DMS153 (cell line): ENCODE data around the gene OSGIN1.

Experiments used
- DNase-seq: peaks from one replicate; lab custom pipeline; 2025; lab: John Stamatoyannopoulos, UW

Gene OSGIN1, protein sequence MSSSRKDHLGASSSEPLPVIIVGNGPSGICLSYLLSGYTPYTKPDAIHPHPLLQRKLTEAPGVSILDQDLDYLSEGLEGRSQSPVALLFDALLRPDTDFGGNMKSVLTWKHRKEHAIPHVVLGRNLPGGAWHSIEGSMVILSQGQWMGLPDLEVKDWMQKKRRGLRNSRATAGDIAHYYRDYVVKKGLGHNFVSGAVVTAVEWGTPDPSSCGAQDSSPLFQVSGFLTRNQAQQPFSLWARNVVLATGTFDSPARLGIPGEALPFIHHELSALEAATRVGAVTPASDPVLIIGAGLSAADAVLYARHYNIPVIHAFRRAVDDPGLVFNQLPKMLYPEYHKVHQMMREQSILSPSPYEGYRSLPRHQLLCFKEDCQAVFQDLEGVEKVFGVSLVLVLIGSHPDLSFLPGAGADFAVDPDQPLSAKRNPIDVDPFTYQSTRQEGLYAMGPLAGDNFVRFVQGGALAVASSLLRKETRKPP

GRCh38 chr16:83952940-83953795 is at the start of gene OSGIN1:
Gene OSGIN1 (plus strand): TSS chr16:83953240. CDS start chr16:83957672, 4,432 bp downstream.
- peak; percentile 71 for DNase-seq

GRCh38 chr16:83903751-83904150 is 49.3 kb upstream of the OSGIN1 start:
- peak; percentile 22 for DNase-seq

GRCh38 chr16:83906683-83907082 is 46.4 kb upstream of the OSGIN1 start:
- no peak for DNase-seq

- DNase-seq, result no peak
Measured at GRCh38 chr16:83907111-83907510, 45.9 kb upstream of the OSGIN1 start.

- DNase-seq, result no peak
Measured at GRCh38 chr16:83907631-83908250, 45.3 kb upstream of the OSGIN1 start.

- DNase-seq, result no peak
Measured at GRCh38 chr16:83908798-83909197, 44.2 kb upstream of the OSGIN1 start.

DNA sequence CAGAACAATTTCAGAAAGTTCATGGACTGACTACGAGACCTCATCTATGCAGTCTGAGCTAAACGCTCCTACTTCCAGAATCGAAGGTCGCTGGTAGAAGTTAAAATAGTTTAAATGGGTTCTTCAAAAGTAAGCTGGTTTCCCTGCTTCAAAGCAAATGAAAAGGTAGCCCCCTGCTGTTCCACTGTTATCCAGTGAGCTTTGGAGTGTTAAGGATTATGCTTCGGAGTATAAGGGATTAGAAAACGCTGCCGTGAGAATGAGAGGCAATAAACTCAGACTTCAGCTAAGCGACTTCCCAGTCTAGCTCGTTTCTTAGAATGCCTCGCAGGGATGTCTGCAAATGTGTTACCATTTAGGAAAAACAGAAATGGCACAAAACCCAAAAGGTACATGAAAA is 41.8 kb upstream of the OSGIN1 start:
- DNase-seq, result no peak

DNA sequence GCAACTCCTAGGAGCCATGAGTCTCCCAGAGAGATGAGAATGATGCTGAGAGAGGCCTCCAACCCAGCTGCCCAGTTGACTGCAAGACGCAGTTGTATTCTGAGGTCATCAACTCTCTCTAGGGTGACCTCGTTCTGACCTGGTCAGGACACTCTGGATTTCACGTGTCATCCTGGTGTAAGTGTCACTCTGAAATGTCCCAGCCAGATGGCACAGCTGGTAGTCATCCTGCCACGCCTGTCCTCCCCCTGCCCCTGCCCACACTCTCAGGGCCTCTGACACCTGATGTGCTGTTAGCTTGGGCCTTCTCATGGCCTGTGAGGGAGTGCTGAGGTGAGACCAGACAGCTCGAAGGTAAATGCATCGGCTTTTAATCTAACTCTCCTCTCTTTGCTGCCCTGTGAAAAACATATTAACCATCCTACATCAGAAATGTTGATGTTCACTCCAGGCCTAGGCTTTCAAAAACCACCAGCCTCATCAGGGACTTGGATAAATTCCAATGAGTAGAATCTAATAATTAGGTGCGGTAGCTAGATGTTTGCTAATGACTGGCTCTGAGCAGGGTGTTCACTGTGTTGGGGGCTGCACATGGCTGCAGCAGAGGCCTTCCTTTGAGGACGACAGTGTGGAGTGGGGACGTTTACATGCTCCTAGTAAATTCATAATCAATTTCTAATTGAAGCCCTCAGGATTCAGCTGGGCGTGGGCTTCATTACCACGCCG is 40.4 kb upstream of the OSGIN1 start:
- no peak for DNase-seq

- no peak for DNase-seq
Measured at GRCh38 chr16:83913245-83913633, 39.8 kb upstream of the OSGIN1 start.

DNA sequence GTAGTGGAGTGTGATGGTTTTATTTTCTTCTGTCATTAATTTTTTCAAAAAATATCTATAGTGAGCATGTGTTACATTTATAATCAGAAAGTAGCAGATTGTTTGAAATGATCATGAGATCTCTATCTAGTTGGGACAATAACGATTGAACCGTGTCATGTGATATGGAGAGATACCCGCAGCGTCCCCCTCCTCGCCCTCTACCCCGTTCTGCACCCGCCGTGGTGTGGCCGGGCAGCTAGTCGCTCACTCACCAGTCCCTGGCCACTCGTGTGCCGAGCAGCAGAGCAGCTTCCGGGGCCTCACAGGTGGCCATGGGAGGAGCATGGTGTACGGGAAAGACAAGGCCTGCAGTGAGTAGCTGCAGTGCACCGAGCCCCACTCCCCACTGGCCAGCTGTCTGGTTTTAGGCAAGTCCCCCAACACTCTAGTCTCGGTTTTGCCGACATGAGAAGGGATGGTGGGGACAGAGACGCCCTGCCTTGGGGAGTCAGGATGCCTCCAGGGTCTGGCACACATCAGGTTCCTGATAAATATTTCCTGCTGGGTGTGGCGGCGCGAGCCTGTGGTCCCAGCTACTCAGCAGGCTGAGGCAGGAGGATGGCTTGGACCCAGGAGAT is 38.8 kb upstream of the OSGIN1 start:
- DNase-seq, result no peak

- no peak for DNase-seq
Measured at GRCh38 chr16:83915081-83915480, 38.0 kb upstream of the OSGIN1 start.

- no peak for DNase-seq
Measured at GRCh38 chr16:83915491-83915890, 37.5 kb upstream of the OSGIN1 start.

DNA sequence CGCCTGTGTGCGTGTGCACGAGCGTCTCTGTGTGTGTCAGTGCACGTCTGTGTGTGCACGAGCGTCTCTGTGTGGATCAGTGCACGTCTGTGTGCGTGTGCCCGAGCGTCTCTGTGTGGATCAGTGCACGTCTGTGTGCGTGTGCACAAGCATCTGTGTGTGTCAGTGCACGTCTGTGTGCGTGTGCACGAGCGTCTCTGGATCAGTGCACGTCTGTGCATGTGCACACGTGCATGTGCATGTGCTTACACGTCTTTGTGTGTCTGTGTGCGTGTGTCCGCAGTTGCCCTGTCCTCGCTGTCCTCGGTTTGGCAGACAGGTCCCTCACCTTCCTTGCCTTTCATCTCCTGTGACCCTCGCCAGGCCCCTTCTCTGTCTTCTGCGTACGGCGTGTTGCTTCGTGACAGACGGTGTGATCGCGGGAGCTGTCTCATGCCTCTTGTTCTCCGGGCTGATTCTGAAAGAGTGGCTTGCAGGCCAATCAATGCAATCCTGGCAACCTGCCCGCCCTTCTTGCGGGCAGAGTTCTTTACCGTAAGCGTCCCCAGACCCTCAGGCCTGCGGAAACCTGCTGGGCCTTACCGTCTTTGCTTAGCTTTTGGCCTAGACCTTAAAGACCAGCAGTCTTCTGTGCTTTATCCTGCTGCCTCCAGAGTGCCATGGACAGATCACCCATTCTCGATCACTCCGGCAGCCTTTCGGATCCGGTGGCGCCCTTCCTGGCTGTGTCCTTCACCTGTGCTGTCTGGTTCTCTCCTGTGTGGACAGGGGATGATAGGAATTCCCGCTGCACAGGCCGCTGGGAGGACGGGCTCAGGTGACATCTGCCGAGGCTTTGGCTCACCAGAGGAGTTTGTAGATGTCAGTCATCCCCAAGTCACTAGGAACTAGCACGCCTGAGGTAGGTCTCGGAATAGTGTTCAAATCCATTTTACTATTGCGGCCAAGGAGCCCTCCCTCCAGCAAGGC is 35.6 kb upstream of the OSGIN1 start:
- DNase-seq, result no peak

DNA sequence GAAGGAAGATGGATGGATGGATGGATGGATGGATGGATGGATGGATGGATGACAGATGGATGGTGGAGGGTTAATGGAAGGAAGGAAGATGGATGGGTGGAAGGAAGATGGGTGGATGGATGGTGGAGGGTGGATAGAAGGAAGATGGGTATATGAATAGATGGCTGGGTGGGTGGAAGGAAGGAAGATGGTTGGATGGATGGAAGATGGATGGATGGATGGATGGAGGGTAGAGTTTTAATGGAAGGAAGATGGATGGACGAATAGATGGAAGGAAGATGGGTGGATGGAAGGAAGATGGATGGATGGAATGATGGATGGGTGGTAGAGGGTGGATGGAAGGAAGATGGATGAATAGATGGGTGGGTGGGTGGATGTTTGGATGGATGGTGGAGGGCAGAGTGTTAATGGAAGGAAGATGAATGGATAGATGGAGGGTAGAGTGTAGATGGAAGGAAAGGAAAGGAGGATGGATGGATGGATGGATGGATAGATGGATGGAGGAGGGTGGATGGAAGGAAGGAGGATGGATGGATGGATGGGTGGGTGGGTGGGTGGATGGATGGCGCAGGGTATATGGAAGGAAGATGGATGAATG is 32.0 kb upstream of the OSGIN1 start:
- DNase-seq, result no peak

DNA sequence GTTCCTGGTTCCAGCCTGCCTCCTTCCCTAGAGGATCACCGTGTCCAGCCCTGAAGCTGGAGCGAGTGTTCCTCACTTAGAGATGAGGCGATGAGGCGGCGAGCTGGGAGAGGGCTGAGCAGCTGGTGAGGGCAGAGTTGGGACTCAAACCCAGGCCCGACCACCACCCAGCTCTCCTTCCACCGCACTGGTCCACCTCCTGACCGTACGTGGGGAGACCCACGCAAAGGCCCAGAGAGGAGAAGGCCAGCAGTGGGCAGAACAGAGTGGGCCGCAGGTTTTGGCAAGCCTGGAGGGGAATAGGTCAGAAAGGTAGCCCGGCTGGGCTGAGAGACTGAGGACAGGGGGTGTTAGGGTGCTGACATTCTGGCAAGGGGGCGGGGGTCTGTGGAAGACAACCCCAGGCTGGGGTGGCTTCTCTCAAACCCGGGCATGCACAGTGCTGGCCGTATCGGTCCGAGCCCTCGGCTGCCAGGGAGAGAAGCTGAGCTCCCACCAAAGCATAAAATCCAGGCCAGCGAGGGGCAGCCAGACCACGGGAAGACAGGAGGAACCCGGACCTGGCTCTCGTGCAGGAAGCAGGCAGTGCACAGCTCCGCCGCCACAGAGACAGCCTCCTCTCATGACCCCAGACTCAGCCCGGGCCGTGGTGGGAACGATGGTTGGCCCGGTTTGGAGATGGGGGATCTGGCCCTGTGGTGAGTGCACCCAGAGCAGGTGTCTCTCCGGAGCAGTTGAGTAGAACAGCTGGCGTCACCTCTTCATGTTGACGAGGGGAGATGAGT is 29.3 kb upstream of the OSGIN1 start:
- DNase-seq, result no peak

- no peak for DNase-seq
Measured at GRCh38 chr16:83924686-83925085, 28.4 kb upstream of the OSGIN1 start.

DNA sequence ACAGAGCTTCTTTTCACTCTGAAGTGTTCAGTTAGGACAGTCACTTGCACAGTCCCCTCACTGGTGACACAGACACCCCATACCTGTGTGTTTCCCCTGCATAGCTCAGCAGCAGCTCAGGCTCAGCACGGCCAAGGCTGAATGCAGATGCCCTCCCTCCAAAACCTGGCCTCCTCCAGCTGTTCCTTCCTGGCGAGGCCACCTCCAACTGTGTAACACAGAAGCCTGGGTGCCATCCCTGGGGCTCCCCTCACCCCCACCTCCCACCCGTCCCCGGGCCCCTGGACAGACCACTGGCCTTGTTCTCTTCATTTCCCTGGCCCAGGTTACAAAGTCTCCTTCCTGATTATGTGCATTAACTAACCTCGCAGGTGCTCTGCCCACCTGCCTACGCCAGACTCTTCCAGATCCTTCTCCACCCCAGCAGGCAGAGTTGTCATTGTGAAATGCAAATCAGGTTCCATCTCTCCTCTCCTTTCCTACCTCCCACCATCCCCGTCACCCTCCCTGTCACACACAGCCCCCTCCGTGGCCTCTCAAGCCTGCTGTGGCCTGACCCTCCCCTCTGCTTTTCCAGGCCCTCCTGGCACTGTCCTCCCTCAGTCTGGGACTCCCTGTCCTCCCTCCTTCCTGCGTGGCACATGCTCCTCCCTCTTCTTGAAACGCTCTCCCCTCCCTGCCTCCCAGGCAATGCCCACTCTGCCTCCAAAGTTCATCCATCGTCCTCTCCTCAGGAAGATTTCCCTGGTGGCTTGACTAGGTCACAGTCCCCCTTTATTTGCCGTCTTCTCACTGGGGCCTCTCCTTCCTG is 27.7 kb upstream of the OSGIN1 start:
- no peak for DNase-seq
